Mucosa of stomach (tissue), 1 donor: ENCODE measurements around the gene TRIM48.
"Not testable (repeated sequence)": the region's sequence is repeated elsewhere in the genome, so short reads cannot be mapped to it uniquely, and the experiment has no call there.

Source experiments
- H3K27me3 ChIP-seq: one replicate; pipeline ENCODE4 v1.7.0; 2013; ENCODE audit warnings: mild to moderate bottlenecking, low read length; ENCODE audit not compliant: control insufficient read depth, insufficient read depth
- H3K36me3 ChIP-seq: one replicate; pipeline ENCODE4 v1.7.0; 2013; ENCODE audit warnings: low read length; ENCODE audit not compliant: control insufficient read depth, insufficient read depth
- H3K4me1 ChIP-seq: one replicate; pipeline ENCODE4 v1.7.0; 2013; ENCODE audit warnings: mild to moderate bottlenecking, low read length; ENCODE audit not compliant: control insufficient read depth, insufficient read depth
- H3K4me3 ChIP-seq: one replicate; pipeline ENCODE4 v1.7.0; 2013; ENCODE audit warnings: low read length
- H3K9ac ChIP-seq: one replicate; pipeline ENCODE4 v1.7.0; 2013; ENCODE audit warnings: mild to moderate bottlenecking, low read length, moderate library complexity
- H3K9me3 ChIP-seq: one replicate; pipeline ENCODE4 v1.7.0; 2013; ENCODE audit warnings: mild to moderate bottlenecking, low read length, moderate library complexity; ENCODE audit not compliant: control insufficient read depth
- donor health status: Pancreatic carcinoma.

Gene TRIM48, protein sequence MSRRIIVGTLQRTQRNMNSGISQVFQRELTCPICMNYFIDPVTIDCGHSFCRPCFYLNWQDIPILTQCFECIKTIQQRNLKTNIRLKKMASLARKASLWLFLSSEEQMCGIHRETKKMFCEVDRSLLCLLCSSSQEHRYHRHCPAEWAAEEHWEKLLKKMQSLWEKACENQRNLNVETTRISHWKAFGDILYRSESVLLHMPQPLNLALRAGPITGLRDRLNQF

GRCh38 chr11:55261855-55262254, at the start of gene TRIM48:
TSS of gene TRIM48 (plus strand) at chr11:55262155. CDS start at chr11:55262268, 113 bp downstream.
- H3K9ac ChIP-seq, H3K4me3 ChIP-seq: not testable (repeated sequence)

DNA sequence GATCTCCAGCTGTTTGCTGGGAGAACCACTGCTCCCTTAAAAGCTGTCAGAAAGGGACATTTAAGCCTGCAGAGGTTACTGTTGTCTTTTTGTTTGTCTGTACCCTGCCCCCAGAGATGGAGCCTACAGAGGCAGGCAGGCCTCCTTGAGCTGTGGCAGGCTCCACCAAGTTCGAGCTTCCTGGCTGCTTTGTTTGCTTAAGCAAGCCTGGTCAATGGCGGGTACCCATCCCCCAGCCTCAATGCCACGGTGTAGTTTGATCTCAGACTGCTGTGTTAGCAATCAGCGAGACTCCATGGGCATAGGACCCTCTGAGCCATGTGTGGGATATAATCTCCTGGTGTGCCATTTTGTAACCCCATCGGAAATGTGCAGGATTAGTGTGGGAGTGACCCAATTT, 23.6 kb upstream of the TRIM48 start:
- H3K36me3 ChIP-seq, H3K9me3 ChIP-seq, H3K9ac ChIP-seq, H3K4me1 ChIP-seq, H3K27me3 ChIP-seq, H3K4me3 ChIP-seq: not testable (repeated sequence)

More at GRCh38 chr11:55261855-55262254, at the start of gene TRIM48:
- not testable (repeated sequence) for H3K9me3 ChIP-seq, H3K36me3 ChIP-seq, H3K4me1 ChIP-seq, H3K27me3 ChIP-seq

- no peak overlapping the region for H3K4me3 ChIP-seq
- H3K36me3 ChIP-seq = no peaks in the 10 kb centered on the region
- no peaks in the 10 kb centered on the region for H3K27me3 ChIP-seq
- H3K9me3 ChIP-seq = no peaks in the 10 kb centered on the region
- no peaks in the 10 kb centered on the region for H3K4me1 ChIP-seq
- H3K9ac ChIP-seq = no peak overlapping the region
Observed at GRCh38 chr11:55263081-55263480, 1.1 kb downstream of the TRIM48 start.
